ENCODE measurements around the gene GBX2. TPM values are rescaled to one million over a fixed set of nuclear protein-coding genes. Genes with fewer than 3 reads are reported as not detected.

GBX2 gene
- total RNA-seq, 1 experiment from 2014 or later: 25.6 TPM

DNA sequence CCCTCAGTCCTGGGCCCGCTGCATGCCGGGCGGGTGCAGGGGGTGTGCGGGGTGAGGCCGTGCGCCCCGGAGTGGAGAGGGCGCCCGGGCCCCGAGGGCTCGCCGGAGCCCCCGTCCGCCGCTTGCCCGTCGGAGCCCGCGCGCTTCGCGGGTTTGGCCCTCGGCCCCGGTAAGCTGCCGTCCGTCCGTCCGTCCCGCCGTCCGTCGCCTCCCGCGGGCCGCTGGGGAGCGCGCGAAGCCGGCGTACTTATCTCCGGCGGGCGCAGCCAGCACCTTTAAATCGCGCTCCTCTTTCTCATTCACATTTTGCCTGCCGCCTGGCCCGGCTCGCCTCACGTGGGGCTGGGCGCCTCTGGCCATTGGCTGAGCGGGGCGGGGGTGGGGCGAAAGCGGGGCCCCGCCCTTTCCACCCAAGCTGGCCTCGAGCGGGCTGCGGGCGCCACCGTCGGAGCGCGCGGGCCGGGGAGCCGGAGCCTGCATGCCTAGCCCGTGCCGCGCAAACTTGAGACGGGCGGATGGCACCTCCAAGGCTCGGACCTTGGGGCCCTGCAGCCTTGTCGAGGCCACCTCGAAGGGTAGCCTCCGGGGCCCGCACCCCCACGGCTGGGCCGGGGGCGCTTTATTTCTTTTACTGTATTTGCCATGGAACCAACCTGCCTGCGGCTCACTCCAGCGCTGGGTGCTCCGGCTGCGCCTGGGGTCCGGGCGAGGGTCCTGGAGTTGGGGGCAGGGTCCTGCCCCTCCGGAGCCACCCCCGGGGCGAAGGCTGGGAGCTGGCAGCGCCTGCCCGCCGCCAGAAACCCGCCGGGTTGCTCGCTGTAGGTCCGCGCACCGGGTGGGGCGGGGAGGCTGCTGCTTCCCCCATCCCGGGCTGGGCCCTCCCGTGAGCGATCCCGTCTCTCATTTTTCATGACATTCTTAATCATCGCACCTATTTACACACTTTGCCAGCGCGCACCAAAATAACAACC lies at the start of gene GBX2 (continued):
- TF ChIP-seq ZMAT4 (CRISPR knock-in tag; IDR thresholded peaks at IDR 0.05): no peak
- TF ChIP-seq, protein P1, sequence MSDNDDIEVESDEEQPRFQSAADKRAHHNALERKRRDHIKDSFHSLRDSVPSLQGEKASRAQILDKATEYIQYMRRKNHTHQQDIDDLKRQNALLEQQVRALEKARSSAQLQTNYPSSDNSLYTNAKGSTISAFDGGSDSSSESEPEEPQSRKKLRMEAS (CRISPR knock-in tag; IDR thresholded peaks at IDR 0.05): peak; percentile 88
- TF ChIP-seq AFF4 (CRISPR knock-in tag; IDR thresholded peaks at IDR 0.05; ENCODE audit: borderline replicate concordance): no peak
- TF ChIP-seq ATF2 (CRISPR knock-in tag; IDR thresholded peaks at IDR 0.05; ENCODE audit: borderline replicate concordance, low read depth): 0 out of 2 replicates have a peak, but pooled peaks have one; percentile 19
- TF ChIP-seq SP1 (CRISPR knock-in tag; conservative IDR thresholded peaks at IDR 0.05): peak; percentile 74
- TF ChIP-seq, protein P2, sequence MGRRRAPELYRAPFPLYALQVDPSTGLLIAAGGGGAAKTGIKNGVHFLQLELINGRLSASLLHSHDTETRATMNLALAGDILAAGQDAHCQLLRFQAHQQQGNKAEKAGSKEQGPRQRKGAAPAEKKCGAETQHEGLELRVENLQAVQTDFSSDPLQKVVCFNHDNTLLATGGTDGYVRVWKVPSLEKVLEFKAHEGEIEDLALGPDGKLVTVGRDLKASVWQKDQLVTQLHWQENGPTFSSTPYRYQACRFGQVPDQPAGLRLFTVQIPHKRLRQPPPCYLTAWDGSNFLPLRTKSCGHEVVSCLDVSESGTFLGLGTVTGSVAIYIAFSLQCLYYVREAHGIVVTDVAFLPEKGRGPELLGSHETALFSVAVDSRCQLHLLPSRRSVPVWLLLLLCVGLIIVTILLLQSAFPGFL (CRISPR knock-in tag; IDR thresholded peaks at IDR 0.05; ENCODE audit: borderline replicate concordance): no peak
- no peak for TF ChIP-seq ZNF232 (CRISPR knock-in tag; IDR thresholded peaks at IDR 0.05)
- TF ChIP-seq, protein P3, sequence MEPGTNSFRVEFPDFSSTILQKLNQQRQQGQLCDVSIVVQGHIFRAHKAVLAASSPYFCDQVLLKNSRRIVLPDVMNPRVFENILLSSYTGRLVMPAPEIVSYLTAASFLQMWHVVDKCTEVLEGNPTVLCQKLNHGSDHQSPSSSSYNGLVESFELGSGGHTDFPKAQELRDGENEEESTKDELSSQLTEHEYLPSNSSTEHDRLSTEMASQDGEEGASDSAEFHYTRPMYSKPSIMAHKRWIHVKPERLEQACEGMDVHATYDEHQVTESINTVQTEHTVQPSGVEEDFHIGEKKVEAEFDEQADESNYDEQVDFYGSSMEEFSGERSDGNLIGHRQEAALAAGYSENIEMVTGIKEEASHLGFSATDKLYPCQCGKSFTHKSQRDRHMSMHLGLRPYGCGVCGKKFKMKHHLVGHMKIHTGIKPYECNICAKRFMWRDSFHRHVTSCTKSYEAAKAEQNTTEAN (CRISPR knock-in tag; IDR thresholded peaks at IDR 0.05): peak; percentile 31; the same call in 1 of the 2 replicates
- peak; percentile 69 for TF ChIP-seq NR2C2 (CRISPR knock-in tag; IDR thresholded peaks at IDR 0.05)
- TF ChIP-seq, protein P4, sequence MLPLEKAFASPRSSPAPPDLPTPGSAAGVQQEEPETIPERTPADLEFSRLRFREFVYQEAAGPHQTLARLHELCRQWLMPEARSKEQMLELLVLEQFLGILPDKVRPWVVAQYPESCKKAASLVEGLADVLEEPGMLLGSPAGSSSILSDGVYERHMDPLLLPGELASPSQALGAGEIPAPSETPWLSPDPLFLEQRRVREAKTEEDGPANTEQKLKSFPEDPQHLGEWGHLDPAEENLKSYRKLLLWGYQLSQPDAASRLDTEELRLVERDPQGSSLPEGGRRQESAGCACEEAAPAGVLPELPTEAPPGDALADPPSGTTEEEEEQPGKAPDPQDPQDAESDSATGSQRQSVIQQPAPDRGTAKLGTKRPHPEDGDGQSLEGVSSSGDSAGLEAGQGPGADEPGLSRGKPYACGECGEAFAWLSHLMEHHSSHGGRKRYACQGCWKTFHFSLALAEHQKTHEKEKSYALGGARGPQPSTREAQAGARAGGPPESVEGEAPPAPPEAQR (CRISPR knock-in tag; IDR thresholded peaks at IDR 0.05): no peak
- peak; percentile 73 for TF ChIP-seq NFYB (CRISPR knock-in tag; conservative IDR thresholded peaks at IDR 0.05; ENCODE audit: low read depth)
- TF ChIP-seq, protein P5, sequence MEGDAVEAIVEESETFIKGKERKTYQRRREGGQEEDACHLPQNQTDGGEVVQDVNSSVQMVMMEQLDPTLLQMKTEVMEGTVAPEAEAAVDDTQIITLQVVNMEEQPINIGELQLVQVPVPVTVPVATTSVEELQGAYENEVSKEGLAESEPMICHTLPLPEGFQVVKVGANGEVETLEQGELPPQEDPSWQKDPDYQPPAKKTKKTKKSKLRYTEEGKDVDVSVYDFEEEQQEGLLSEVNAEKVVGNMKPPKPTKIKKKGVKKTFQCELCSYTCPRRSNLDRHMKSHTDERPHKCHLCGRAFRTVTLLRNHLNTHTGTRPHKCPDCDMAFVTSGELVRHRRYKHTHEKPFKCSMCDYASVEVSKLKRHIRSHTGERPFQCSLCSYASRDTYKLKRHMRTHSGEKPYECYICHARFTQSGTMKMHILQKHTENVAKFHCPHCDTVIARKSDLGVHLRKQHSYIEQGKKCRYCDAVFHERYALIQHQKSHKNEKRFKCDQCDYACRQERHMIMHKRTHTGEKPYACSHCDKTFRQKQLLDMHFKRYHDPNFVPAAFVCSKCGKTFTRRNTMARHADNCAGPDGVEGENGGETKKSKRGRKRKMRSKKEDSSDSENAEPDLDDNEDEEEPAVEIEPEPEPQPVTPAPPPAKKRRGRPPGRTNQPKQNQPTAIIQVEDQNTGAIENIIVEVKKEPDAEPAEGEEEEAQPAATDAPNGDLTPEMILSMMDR (IDR thresholded peaks at IDR 0.05): no peak
- TF ChIP-seq ZNF317 (CRISPR knock-in tag; IDR thresholded peaks at IDR 0.05; ENCODE audit: borderline replicate concordance, low read depth): no peak
- TF ChIP-seq FOXK1 (CRISPR knock-in tag; IDR thresholded peaks at IDR 0.05): peak; percentile 48; the same call in 1 of the 2 replicates
- no peak for TF ChIP-seq GABPB1 (CRISPR knock-in tag; IDR thresholded peaks at IDR 0.05)
- no peak for TF ChIP-seq KAT7 (CRISPR knock-in tag; IDR thresholded peaks at IDR 0.05; ENCODE audit: borderline replicate concordance)
- TF ChIP-seq HMGA2 (CRISPR knock-in tag; IDR thresholded peaks at IDR 0.05): no peak
- TF ChIP-seq ZNF512 (CRISPR knock-in tag; IDR thresholded peaks at IDR 0.05; ENCODE audit: borderline replicate concordance): no peak
- TF ChIP-seq CREB1 (CRISPR knock-in tag; IDR thresholded peaks at IDR 0.05): peak; percentile 36; the same call in 1 of the 2 replicates
- TF ChIP-seq MYBL2 (CRISPR knock-in tag; IDR thresholded peaks at IDR 0.05): no peak; the same call in 1 of the 2 replicates
- TF ChIP-seq NFATC4 (CRISPR knock-in tag; IDR thresholded peaks at IDR 0.05): no peak
- no peak for TF ChIP-seq PRRX2 (CRISPR knock-in tag; IDR thresholded peaks at IDR 0.05)
- no peak for TF ChIP-seq ERG (CRISPR knock-in tag; IDR thresholded peaks at IDR 0.05)

Data from WTC11 (cell line).